AG04450 (cell line): Measurements from ENCODE around the gene MORC1. TPM values are rescaled to one million over a fixed set of nuclear protein-coding genes. Genes with fewer than 3 reads are reported as not detected.
"Not testable (repeated sequence)": the region's sequence is repeated elsewhere in the genome, so short reads cannot be mapped to it uniquely, and the experiment has no call there.

Experiments used
- CTCF ChIA-PET: fragments of 300-600, 350-600 bp; formaldehyde crosslinking; extraction: SDS; loops from one replicate; lab custom pipeline; 2022; ENCODE audit warnings: antibody characterized with exemption, inconsistent platforms; lab: Charles Lee
- POLR2A ChIA-PET: fragments of 350-600 bp; formaldehyde crosslinking; extraction: SDS; loops from one replicate; lab custom pipeline; 2021; ENCODE audit warnings: antibody characterized with exemption, inconsistent platforms; lab: Yijun Ruan, JAX
- DNase-seq: peaks from one replicate; pipeline ENCODE4 v3.0.0-alpha.2; 2011; ENCODE audit warnings: low read depth, low spot score
- H3K27ac ChIP-seq: one replicate; pipeline ENCODE4 v1.5.1; 2012; ENCODE audit warnings: low read depth, low read length, control low read depth
- H3K27me3 ChIP-seq: one replicate; pipeline ENCODE4 v1.6.0; 2012; ENCODE audit warnings: low read length; ENCODE audit not compliant: control insufficient read depth, insufficient read depth
- H3K4me3 ChIP-seq: 2 replicates; pipeline ENCODE4 v1.5.1; 2011; ENCODE audit warnings: mild to moderate bottlenecking, low read depth, low read length, control low read depth
- H3K9me3 ChIP-seq: 2 replicates; pipeline ENCODE4 v1.5.1; 2012; ENCODE audit warnings: low read length; ENCODE audit not compliant: control insufficient read depth, insufficient read depth
- polyA plus RNA-seq: library from polyadenylated mRNA; depleted of rRNA; stranded (reverse); fragments of >200 nt; gene quantifications from 2 replicates; pipeline ENCODE4 v1.2.3, GENCODE V29; 2011
- TF ChIP-seq, protein P1 (sequence below): IDR thresholded peaks from 2 replicates; pipeline ENCODE4 v1.5.1; 2011; ENCODE audit warnings: low read depth, low read length, control low read depth, inconsistent platforms

Gene MORC1
- polyA plus RNA-seq, 1 experiment = not detected

DNA sequence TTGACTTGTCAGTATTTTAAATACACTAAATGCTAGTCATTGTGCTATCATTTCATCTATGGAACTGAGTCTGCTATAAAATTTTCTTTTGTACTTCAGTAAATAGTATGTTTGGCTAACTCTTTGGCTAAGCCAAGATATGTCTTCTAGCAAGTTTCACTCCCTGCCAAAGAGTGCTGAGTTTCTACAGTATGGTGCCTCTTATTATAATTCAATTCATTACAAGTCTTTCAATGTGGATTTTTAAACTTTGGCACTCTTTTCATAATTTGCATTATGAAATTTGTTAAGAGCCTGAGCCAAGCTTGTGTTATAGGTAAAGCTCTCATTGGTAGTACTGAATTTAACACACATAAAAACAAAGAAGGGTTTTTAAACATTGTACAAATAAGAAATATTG is 24.4 kb downstream of the MORC1 start:
- no peak for DNase-seq
- H3K4me3 ChIP-seq = no peak overlapping the region
- H3K27ac ChIP-seq = no peak overlapping the region
- no peaks in the 10 kb centered on the region for H3K9me3 ChIP-seq
- TF ChIP-seq, protein P1, sequence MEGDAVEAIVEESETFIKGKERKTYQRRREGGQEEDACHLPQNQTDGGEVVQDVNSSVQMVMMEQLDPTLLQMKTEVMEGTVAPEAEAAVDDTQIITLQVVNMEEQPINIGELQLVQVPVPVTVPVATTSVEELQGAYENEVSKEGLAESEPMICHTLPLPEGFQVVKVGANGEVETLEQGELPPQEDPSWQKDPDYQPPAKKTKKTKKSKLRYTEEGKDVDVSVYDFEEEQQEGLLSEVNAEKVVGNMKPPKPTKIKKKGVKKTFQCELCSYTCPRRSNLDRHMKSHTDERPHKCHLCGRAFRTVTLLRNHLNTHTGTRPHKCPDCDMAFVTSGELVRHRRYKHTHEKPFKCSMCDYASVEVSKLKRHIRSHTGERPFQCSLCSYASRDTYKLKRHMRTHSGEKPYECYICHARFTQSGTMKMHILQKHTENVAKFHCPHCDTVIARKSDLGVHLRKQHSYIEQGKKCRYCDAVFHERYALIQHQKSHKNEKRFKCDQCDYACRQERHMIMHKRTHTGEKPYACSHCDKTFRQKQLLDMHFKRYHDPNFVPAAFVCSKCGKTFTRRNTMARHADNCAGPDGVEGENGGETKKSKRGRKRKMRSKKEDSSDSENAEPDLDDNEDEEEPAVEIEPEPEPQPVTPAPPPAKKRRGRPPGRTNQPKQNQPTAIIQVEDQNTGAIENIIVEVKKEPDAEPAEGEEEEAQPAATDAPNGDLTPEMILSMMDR = no peak
- POLR2A ChIA-PET = no interaction called here
- H3K27me3 ChIP-seq = no peaks in the 10 kb centered on the region
- CTCF ChIA-PET = interaction anchor here (0.6 to 2.7 kb wide), 2 partner anchors 11 to 776 kb away, joined by 3 to 14 read pairs; no protein-coding TSS in a partner anchor

DNA sequence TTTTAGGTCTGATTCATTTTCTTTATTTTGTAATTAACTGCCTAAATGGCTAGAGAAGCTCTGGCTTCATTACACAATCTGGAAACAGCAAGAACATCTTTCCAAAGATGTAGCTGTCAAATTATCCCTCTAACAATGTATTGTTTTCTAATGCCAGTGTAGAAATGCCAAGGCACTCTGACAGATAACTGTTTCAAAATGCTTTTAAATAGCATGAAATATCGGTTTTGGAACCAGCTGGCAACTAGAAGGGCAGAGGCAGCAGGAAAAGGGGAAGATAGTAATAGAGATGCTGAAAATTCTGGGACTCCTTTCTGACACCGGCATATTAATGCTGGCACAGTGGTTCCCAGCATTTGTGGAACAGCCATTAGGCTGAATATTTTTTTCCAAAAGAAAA is 26.1 kb downstream of the MORC1 start:
- Histone ChIP-seq H3K27me3 (no peaks in the 10 kb centered on the region), H3K9me3 (no peaks in the 10 kb centered on the region), H3K27ac (no peak overlapping the region), H3K4me3 (no peak overlapping the region)
- TF ChIP-seq, protein P1 = no peak
- ChIA-PET CTCF (interaction anchor here (0.6 to 2.7 kb wide), 3 partner anchors 9 to 758 kb away, joined by 3 to 14 read pairs (median 3); no protein-coding TSS in a partner anchor), POLR2A (no interaction called here)
- no peak for DNase-seq

DNA sequence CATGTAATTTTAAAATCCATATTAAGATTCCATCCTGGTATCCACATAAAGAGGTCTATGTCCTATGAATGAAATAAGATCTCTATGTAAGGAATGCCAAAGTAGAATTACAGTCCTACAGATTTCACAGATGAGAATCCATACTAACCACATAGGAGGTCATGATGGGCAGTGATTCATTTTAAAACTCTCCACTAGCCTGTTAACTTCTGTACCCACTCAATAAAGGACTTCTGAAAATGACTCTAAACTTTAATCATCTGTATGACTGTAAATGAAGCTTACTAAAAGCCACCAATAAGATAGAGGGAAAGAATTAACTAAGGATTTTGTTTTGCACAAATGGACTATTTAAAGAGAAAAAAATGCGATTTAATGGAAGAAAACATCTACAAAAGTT is 28.7 kb downstream of the MORC1 start:
- H3K27me3 ChIP-seq = no peaks in the 10 kb centered on the region
- TF ChIP-seq, protein P1 = no peak
- DNase-seq = no peak
- ChIA-PET CTCF (no interaction called here), POLR2A (no interaction called here)
- no peak overlapping the region for H3K27ac ChIP-seq
- no peaks in the 10 kb centered on the region for H3K9me3 ChIP-seq
- H3K4me3 ChIP-seq = no peak overlapping the region

DNA sequence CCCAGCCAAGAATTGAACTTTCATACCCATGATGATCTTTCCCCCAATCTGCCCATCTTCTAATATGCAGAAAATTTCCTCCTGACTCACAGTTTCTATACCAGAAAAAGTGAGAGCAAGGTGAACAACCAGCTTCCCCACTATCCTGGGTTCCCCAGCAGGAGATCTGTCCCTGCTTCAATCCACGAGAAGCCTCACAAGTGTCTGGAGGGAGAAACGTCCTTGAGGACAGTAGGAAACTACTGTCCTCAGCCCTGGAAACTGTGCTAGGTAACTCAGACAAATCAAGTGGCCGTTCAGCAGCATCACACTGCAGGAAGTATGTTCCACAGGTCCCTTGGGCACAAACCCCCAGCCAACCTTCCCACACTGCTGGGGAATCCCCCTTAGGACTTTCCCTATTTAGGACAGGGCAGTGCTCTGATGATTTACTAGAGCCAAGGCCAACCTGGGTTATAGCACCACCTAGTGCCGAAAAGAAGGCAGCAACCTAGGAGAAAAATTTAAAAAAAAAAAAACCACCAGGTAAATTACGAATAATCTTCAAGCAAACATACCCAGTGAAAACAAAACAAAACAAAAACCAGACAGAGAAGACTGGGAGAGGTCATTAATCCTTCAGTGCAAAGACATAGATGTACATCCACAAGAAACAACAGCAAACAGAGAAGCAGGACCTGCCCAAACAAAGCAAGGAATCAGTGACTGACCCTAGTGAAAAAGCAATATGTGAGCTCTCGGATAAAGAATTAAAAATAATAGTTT is 36.0 kb downstream of the MORC1 start:
- DNase-seq = peak; percentile 10
- H3K27ac ChIP-seq = no peak overlapping the region
- ChIA-PET CTCF (interaction anchor here (0.6 to 4.9 kb wide), 26 partner anchors 10 to 1395 kb away, joined by 3 to 53 read pairs (median 4); partner anchors contain the start of genes CIP2A and DZIP3), POLR2A (interaction anchor here (0.7 kb wide), 1 partner anchor 1070 kb away, joined by 4 read pairs; no protein-coding TSS in a partner anchor)
- no peak overlapping the region for H3K4me3 ChIP-seq
- H3K9me3 ChIP-seq = no peaks in the 10 kb centered on the region
- TF ChIP-seq, protein P1 = peak; percentile 90
- peaks cover 2% of the 10 kb centered on the region for H3K27me3 ChIP-seq

DNA sequence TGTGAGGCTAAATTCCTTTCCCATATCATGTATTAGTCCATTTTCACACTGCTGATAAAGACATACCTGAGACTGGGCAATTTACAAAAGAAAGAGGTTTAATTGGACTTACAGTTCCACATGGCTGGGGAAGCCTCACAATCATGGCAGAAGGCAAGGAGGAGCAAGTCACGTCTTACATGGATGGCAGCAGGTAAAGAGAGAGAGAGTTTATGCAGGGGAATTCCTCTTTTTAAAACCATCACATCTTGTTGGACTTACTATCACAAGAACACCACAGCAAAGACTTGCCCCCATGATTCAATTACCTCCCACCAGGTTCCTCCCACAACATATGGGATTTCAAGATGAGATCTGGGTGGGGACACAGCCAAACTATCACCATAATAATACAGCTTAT is 37.8 kb downstream of the MORC1 start:
- POLR2A ChIA-PET, H3K4me3 ChIP-seq, H3K9me3 ChIP-seq, DNase-seq, H3K27me3 ChIP-seq, H3K27ac ChIP-seq: not testable (repeated sequence)
- CTCF ChIA-PET = interaction anchor here (1.1 to 4.9 kb wide), 3 partner anchors 9 to 591 kb away, joined by 3 to 48 read pairs (median 6); no protein-coding TSS in a partner anchor
